GM18505 (cell line): ENCODE measurements around the gene COL9A3.
A peak's percentile ranks its signal among the peaks of the same experiment; 100 is the strongest.

ENCODE experiments used
- ATAC-seq: cut with Tn5 transposase; IDR thresholded peaks from one replicate; pipeline ENCODE4 v1.9.1; 2021; ENCODE audit not compliant: unreplicated experiment
- POLR2A ChIP-seq: IDR thresholded peaks from 4 replicates; pipeline ENCODE4 v1.6.1; 2011; ENCODE audit warnings: borderline replicate concordance; ENCODE audit not compliant: insufficient read depth, insufficient read length; ENCODE audit errors: extremely low read depth

The COL9A3 gene

DNA sequence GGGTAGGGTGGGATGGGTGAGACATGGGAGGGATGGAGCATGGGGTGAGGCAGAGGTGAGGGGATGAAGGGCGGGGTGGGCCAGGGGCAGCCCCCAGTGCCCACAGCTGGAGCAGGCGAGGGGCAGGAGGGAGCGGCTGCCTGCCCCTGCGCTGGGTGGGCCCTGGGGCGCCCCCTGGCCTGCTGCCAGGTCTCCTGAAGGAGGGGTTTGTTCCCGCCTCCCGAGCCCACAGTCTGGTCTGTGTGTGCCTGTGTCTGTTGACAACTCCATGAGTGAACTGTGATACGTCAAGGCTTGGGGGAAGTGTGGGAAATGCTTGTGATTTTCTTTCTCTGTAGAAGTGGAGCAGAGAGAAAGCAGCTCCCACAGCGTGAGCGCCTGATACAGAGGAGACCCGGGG is 31.5 kb upstream of the COL9A3 start:
- TF ChIP-seq POLR2A: no peak
- ATAC-seq: no peak

GRCh38 chr20:62786157-62786556 is 30.7 kb upstream of the COL9A3 start:
- ATAC-seq: no peak
- no peak for TF ChIP-seq POLR2A

DNA sequence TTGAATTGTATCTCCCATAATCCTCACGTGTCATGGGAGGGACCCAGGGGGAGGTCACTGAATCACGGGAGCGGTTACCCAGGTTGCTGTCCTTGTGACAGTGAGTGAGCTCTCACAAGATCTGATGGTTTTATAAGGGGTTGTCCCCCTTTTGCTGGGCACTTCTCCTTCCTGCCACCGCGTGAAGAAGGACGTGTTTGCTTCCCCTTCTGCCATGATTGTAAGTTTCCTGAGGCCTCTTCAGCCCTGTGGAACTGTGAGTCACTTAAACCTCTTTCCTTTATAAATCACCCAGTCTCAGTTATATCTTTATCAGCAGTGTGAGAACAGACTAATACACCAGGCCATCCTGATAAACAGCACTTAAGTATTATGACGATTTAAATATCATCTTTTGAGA is 29.5 kb upstream of the COL9A3 start:
- TF ChIP-seq POLR2A: no peak

GRCh38 chr20:62787866-62788265 is 29.0 kb upstream of the COL9A3 start:
- TF ChIP-seq POLR2A: no peak
- no peak for ATAC-seq

More for the DNA sequence above, 29.5 kb upstream of the COL9A3 start:
- ATAC-seq: no peak

DNA sequence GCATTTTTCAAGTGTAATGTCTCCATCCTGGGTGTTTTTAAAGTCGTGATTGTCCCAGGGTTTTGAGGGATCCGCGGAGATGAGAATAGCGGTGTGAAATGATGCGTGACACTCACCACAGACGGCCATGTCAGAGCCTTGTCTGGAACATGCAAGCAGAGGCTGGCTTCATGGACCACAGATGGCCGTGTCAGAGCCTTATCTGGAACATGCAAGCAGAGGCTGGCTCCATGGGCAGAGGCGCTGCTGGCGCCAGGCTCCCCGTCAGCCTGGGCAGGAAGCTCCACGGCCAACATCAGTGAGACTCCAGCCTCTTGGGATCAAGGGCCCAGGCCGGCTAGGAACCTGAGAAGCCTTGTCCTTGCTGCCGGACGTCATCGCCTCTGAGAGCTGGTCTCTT is 28.2 kb upstream of the COL9A3 start:
- no peak for ATAC-seq
- TF ChIP-seq POLR2A: no peak

- no peak for ATAC-seq
- no peak for TF ChIP-seq POLR2A
These were observed 26.8 kb upstream of the COL9A3 start for GRCh38 chr20:62790075-62790474.

- no peak for TF ChIP-seq POLR2A
- ATAC-seq: no peak
These were observed 25.3 kb upstream of the COL9A3 start for GRCh38 chr20:62791301-62792181.

DNA sequence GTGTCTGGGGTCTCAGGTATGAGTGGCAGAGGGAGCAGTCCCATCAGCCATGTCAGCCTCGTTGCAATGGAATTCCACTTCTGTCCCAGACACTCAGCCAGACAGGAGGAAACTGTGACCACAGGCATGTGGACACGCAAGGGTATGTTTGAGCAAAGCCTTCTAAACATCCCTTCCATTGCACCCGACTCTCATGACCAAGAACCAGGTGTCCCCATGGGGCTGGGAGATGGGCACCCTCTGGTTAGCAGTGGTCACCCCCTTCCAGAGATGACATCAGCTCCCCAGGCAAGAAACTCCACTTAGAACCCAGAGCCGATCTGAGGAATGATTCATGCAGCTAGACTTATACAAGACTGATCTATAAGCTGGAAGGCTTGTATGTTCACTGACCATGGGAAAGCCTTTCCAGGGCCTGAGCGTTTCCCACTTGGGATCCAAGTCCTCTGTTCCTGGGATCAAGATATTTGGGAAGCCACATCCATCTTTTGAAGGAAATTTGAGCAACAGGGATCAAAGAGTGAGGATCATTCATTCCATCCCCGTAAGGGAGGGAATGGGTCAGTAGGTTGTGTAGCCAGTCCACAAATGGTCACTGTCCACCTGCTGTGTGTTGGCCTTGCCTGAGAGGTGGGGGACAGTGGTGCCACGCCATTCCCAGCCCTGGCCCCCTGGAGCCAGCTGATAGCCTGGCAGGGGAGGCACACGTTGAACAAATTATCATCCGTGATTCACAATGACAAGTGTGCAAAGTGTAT is 24.5 kb upstream of the COL9A3 start:
- no peak for ATAC-seq
- TF ChIP-seq POLR2A: no peak

GRCh38 chr20:62792940-62793756 is 23.7 kb upstream of the COL9A3 start:
- ATAC-seq: no peak
- TF ChIP-seq POLR2A: no peak

GRCh38 chr20:62793757-62794006 is 23.2 kb upstream of the COL9A3 start:
- no peak for TF ChIP-seq POLR2A
- ATAC-seq: no peak

DNA sequence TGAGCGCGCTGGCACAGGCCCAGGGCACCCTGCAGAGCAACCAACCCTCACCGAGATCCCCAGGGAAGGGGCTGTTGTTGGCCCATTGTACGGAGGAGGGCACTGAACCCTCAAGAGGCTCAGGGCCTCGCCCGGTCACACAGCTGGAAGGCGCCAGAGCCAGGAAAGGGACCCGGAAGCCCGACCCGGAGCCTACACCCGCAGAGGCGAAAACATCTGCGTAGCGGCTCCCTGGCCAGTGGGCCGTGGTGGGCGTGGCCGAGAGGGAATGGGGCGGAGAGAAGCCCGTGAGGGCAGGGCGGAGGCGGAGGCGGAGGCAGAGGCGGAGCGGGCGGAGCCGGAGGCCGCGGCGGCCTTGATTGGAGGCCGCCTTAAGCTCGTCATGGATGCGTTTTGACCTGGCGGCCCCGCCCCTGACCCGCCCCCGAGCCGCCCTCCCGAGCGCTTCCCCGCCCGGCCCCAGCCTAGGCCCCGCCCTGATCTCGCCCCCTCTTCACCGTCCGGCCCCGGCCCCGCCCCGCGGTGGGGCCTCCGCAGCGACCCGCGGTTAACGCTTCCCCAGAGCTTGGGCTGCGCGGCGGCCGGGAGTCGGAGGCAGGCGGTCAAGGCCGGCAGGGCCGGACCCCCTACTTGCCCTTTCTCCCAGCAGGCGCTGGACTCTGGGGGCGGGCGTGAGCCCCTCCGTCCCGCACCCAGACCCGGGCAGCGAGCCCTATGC is 22.7 kb upstream of the COL9A3 start:
- peak; percentile 50 for ATAC-seq
- peak; percentile 78 for TF ChIP-seq POLR2A

DNA sequence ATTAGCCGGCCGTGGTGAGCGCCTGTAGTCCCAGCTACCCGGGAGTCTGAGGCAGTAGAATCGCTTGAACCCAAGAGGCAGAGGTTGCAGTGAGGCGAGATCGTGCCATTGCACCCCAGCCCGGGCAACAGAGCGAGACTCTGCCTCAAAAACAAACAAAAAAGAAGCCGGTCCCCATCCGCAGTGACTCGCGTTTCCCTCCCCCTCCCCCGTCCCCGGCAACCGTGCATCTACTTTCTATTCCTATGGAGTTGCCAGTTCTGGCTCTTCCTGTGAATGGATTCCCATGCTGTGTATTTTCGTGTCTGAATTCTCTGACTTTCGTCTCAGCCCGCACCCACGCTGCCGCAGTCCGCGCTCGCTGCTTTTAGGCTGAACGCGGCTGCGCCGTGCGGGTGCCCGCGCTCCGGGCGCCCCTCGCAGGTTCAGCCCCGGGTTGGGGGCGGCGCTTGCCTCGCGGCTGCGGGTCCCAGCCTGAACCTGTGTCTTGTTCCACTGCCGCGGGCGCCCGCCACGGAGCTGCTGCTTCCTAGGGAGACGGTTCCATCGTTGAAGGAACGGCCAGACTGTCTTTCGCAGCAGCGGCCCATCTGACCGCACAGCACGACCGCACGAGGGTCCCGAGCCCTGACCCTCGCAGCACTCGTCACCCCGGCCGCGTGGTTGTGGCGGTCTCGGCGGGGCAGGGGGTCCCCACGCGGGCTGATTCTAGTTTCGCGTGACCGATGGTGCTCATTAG is 21.7 kb upstream of the COL9A3 start:
- no peak for ATAC-seq
- TF ChIP-seq POLR2A: peak; percentile 35
